Mucosa of stomach (tissue), 1 donor: ENCODE data around the gene E2F2.
"Not testable (repeated sequence)": the region's sequence is repeated elsewhere in the genome, so short reads cannot be mapped to it uniquely, and the experiment has no call there.

Source experiments
- H3K27me3 ChIP-seq: one replicate; pipeline ENCODE4 v1.7.0; 2013; ENCODE audit warnings: mild to moderate bottlenecking, low read length; ENCODE audit not compliant: control insufficient read depth, insufficient read depth
- H3K36me3 ChIP-seq: one replicate; pipeline ENCODE4 v1.7.0; 2013; ENCODE audit warnings: low read length; ENCODE audit not compliant: control insufficient read depth, insufficient read depth
- H3K4me1 ChIP-seq: one replicate; pipeline ENCODE4 v1.7.0; 2013; ENCODE audit warnings: mild to moderate bottlenecking, low read length; ENCODE audit not compliant: control insufficient read depth, insufficient read depth
- H3K4me3 ChIP-seq: one replicate; pipeline ENCODE4 v1.7.0; 2013; ENCODE audit warnings: low read length
- H3K9ac ChIP-seq: one replicate; pipeline ENCODE4 v1.7.0; 2013; ENCODE audit warnings: mild to moderate bottlenecking, low read length, moderate library complexity
- H3K9me3 ChIP-seq: one replicate; pipeline ENCODE4 v1.7.0; 2013; ENCODE audit warnings: mild to moderate bottlenecking, low read length, moderate library complexity; ENCODE audit not compliant: control insufficient read depth
- donor health status: Pancreatic carcinoma.

Gene E2F2

GRCh38 chr1:23497777-23498439 is 33.1 kb downstream of the E2F2 start:
- Histone ChIP-seq H3K36me3 (no peaks in the 10 kb centered on the region), H3K4me3 (no peak overlapping the region), H3K9ac (no peak overlapping the region), H3K9me3 (no peaks in the 10 kb centered on the region), H3K4me1 (peaks cover 8% of the 10 kb centered on the region), H3K27me3 (no peaks in the 10 kb centered on the region)

- Histone ChIP-seq H3K27me3 (no peaks in the 10 kb centered on the region), H3K36me3 (no peaks in the 10 kb centered on the region), H3K4me3 (no peak overlapping the region), H3K4me1 (peaks cover 8% of the 10 kb centered on the region), H3K9me3 (no peaks in the 10 kb centered on the region), H3K9ac (no peak overlapping the region)
Observed at GRCh38 chr1:23496490-23497181, 34.4 kb downstream of the E2F2 start.

GRCh38 chr1:23494836-23495235 is 36.2 kb downstream of the E2F2 start:
- H3K4me1 ChIP-seq, H3K4me3 ChIP-seq, H3K27me3 ChIP-seq, H3K9me3 ChIP-seq, H3K9ac ChIP-seq, H3K36me3 ChIP-seq: not testable (repeated sequence)

GRCh38 chr1:23492776-23493175 is 38.3 kb downstream of the E2F2 start:
- not testable (repeated sequence) for H3K9ac ChIP-seq, H3K27me3 ChIP-seq, H3K9me3 ChIP-seq, H3K4me1 ChIP-seq, H3K36me3 ChIP-seq, H3K4me3 ChIP-seq

GRCh38 chr1:23492132-23492720 is 38.8 kb downstream of the E2F2 start:
- Histone ChIP-seq H3K4me3 (no peak overlapping the region), H3K4me1 (peaks cover 1% of the 10 kb centered on the region), H3K36me3 (no peaks in the 10 kb centered on the region), H3K9me3 (no peaks in the 10 kb centered on the region), H3K9ac (no peak overlapping the region), H3K27me3 (peaks cover 4% of the 10 kb centered on the region)

GRCh38 chr1:23489842-23490241 is 41.2 kb downstream of the E2F2 start:
- H3K27me3 ChIP-seq = peaks cover 4% of the 10 kb centered on the region
- peaks cover 2% of the 10 kb centered on the region for H3K4me1 ChIP-seq
- H3K36me3 ChIP-seq = no peaks in the 10 kb centered on the region
- H3K9me3 ChIP-seq = no peaks in the 10 kb centered on the region
- no peak overlapping the region for H3K4me3 ChIP-seq
- H3K9ac ChIP-seq = no peak overlapping the region

GRCh38 chr1:23485002-23485332 is 46.1 kb downstream of the E2F2 start:
- H3K4me1 ChIP-seq = peaks cover 14% of the 10 kb centered on the region
- H3K9ac ChIP-seq = no peak overlapping the region
- H3K4me3 ChIP-seq = no peak overlapping the region
- H3K27me3 ChIP-seq = peaks cover under 1% of the 10 kb centered on the region
- no peaks in the 10 kb centered on the region for H3K9me3 ChIP-seq
- no peaks in the 10 kb centered on the region for H3K36me3 ChIP-seq

- peaks cover 16% of the 10 kb centered on the region for H3K4me1 ChIP-seq
- H3K9ac ChIP-seq = no peak overlapping the region
- H3K4me3 ChIP-seq = no peak overlapping the region
Observed at GRCh38 chr1:23484253-23485001, 46.6 kb downstream of the E2F2 start.

GRCh38 chr1:23483321-23484252 is 47.4 kb downstream of the E2F2 start, which contains the start of gene ASAP3:
Gene ASAP3 (minus strand): TSS chr1:23484179. CDS start chr1:23484133, 46 bp downstream.
- H3K4me1 ChIP-seq = peaks cover 21% of the 10 kb centered on the region
- H3K27me3 ChIP-seq = no peaks in the 10 kb centered on the region
- H3K36me3 ChIP-seq = no peaks in the 10 kb centered on the region
- H3K9me3 ChIP-seq = no peaks in the 10 kb centered on the region
- H3K9ac ChIP-seq = peak within 1 kb of the TSS; percentile 69
- H3K4me3 ChIP-seq = peak within 1 kb of the TSS; percentile 62

More at GRCh38 chr1:23484253-23485001, 46.6 kb downstream of the E2F2 start:
- no peaks in the 10 kb centered on the region for H3K36me3 ChIP-seq
- no peaks in the 10 kb centered on the region for H3K9me3 ChIP-seq
- no peaks in the 10 kb centered on the region for H3K27me3 ChIP-seq

GRCh38 chr1:23481904-23482303 is 49.1 kb downstream of the E2F2 start:
- Histone ChIP-seq H3K27me3 (no peaks in the 10 kb centered on the region), H3K4me1 (peaks cover 30% of the 10 kb centered on the region), H3K9ac (no peak overlapping the region), H3K9me3 (no peaks in the 10 kb centered on the region), H3K4me3 (no peak overlapping the region), H3K36me3 (no peaks in the 10 kb centered on the region)

- Histone ChIP-seq H3K4me1 (peaks cover 30% of the 10 kb centered on the region), H3K27me3 (no peaks in the 10 kb centered on the region), H3K4me3 (no peak overlapping the region), H3K9ac (no peak overlapping the region), H3K36me3 (no peaks in the 10 kb centered on the region), H3K9me3 (no peaks in the 10 kb centered on the region)
Observed at GRCh38 chr1:23481026-23481597, 49.9 kb downstream of the E2F2 start.
